Fibroblast of lung (primary cell): ENCODE measurements around the gene FBN1.

Experiments
- CTCF ChIP-seq, 2 donors: IDR thresholded peaks in 1 of 2; conservative IDR thresholded peaks in 1 of 2; 1 replicate in 1 of 2; 2 replicates in 1 of 2; pipeline ENCODE4 v1.5.1; 2011 to 2012; ENCODE audit warnings: low read length in 2 of 2, control low read depth in 1 of 2, inconsistent platforms in 1 of 2, low read depth in 1 of 2, mild to moderate bottlenecking in 1 of 2
- EZH2 ChIP-seq: IDR thresholded peaks from 2 replicates; pipeline ENCODE4 v1.5.1; 2012; ENCODE audit warnings: low read length, control low read depth, mild to moderate bottlenecking; ENCODE audit errors: missing control alignments

DNA sequence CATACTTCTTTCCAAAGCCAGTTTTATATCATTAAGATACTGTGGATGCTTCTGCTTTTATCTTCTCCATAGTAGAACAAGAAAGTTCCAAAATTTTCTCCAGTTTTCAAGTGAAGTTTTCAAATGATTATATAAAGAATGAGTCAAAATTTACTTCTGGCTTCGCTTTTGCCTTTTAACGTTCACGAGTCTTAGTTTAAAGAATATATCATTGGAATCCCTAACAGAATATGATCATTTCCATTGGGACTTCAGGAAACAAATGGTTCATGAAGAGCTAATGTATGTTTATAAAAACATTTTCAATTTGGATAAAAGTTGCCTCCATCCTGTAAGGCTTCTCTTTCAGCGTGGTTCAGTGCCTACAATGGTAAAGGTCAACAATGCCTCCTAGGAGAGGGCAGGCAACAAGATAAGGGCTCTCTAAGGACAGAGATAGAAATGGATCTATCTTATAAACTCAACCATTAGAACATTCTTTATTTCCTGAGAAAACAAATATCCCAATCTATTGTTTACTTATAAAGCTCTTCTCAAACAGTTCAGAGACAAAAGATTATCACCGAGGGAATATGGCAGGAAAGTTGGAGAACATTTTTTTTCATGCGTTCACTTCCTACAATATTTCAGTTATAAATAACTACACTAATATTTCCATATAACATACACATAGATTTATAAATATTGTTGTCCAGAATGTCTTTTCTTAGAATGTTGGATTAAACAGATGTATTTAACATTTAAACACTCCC is 60.5 kb downstream of the FBN1 start:
- no peak for TF ChIP-seq EZH2
- TF ChIP-seq CTCF (conservative IDR thresholded peaks at IDR 0.05 in 1 of 2, IDR thresholded peaks at IDR 0.05 in 1 of 2; ENCODE audit: low read depth in 1 of 2, low read length in 2 of 2) = no peak
